GM18505 (cell line): ENCODE data around the gene CERS4.
A peak's percentile ranks its signal among the peaks of the same experiment; 100 is the strongest.
"Not testable (repeated sequence)": the region's sequence is repeated elsewhere in the genome, so short reads cannot be mapped to it uniquely, and the experiment has no call there.

Experiments
- ATAC-seq: cut with Tn5 transposase; IDR thresholded peaks from one replicate; pipeline ENCODE4 v1.9.1; 2021; ENCODE audit not compliant: unreplicated experiment
- POLR2A ChIP-seq: IDR thresholded peaks from 4 replicates; pipeline ENCODE4 v1.6.1; 2011; ENCODE audit warnings: borderline replicate concordance; ENCODE audit not compliant: insufficient read depth, insufficient read length; ENCODE audit errors: extremely low read depth

CERS4 gene

GRCh38 chr19:8204961-8205360 lies 4.2 kb upstream of the CERS4 start:
- ATAC-seq: no peak
- TF ChIP-seq POLR2A: no peak

DNA sequence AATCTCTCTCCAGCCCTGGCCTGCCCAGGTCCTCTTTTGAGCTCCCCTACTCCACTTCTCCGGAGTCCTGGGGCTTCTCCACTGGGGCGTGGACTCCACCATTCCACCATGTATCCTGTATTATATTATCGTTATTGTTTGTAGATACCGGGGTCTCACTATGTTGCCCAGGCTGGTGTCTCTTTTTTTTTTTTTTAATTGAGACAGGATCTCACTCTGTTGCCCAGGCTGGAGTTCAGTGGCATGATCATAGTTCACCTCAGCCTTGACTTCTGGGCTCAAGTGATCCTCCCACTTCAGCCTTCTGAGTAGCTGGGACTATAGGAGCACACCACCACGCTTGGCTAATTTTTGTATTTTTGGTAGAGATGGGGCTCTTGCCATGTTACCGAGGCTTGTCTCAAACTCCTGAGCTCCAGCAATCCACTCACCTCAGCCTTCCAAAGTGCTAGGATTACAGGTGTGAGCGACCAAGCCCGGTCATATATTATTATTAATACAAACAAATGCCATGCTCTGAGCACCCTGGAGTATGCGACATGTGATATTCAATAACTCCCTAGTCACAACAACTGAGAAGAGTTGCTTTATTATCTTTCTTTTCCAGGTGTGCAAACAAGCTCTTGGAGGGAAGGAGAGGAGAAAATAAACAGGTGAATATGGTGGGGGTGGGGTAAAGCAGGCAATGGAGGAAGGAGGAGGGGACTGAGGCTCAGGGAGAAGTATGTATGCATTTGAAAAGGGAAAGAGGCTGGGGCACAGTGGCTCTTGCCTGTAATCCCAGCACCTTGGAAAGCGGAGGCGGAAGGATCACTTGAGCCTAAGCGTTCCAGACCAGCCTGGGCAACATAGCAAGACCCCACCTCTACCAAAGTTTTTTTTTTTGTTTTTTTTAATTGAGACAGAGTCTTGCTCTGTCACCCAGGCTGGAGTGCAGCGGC lies 2.8 kb upstream of the CERS4 start:
- ATAC-seq: no peak
- no peak for TF ChIP-seq POLR2A

GRCh38 chr19:8207326-8207725 lies 1.8 kb upstream of the CERS4 start:
- ATAC-seq: not testable (repeated sequence)

DNA sequence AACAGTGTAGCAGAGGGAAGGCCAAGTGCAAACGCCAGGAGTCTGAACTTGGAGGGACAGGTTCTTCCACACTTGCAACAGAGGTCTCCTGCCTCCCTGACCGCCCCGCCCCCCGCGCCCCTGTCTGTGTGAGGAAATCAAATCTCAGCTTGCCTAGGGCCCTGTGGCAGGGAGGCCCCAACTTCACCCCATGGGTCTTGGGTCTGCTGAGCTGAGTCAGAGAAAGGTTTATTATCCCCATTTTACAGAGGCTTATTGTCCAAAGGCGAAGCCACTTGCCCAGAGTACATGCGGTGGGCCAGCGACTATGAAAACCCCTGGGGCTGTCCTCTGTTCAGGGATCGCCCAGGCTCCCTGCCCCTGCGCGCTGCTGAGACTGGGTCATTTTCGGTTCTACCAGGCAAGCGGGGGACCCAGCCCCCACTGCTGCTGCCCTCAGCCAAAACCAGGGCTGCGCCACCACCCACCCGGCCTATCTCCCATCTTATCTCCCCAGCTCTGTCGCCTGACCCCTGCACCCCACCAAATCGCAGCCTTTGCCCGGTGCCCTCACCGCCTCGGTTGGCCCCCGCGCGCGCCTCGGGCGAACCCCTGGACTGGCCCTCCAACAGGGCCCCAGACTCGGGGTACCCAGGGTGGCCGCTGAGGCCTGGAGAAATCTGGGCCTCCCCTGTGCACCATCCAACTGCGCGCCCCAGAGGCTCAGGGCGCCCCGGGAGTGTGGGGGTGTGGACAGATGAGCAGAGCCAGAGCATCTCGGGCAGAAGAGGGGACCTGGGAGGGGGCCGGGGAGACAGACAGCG lies 850 bp upstream of the CERS4 start:
- no peak for TF ChIP-seq POLR2A
- ATAC-seq: peak; percentile 3

DNA sequence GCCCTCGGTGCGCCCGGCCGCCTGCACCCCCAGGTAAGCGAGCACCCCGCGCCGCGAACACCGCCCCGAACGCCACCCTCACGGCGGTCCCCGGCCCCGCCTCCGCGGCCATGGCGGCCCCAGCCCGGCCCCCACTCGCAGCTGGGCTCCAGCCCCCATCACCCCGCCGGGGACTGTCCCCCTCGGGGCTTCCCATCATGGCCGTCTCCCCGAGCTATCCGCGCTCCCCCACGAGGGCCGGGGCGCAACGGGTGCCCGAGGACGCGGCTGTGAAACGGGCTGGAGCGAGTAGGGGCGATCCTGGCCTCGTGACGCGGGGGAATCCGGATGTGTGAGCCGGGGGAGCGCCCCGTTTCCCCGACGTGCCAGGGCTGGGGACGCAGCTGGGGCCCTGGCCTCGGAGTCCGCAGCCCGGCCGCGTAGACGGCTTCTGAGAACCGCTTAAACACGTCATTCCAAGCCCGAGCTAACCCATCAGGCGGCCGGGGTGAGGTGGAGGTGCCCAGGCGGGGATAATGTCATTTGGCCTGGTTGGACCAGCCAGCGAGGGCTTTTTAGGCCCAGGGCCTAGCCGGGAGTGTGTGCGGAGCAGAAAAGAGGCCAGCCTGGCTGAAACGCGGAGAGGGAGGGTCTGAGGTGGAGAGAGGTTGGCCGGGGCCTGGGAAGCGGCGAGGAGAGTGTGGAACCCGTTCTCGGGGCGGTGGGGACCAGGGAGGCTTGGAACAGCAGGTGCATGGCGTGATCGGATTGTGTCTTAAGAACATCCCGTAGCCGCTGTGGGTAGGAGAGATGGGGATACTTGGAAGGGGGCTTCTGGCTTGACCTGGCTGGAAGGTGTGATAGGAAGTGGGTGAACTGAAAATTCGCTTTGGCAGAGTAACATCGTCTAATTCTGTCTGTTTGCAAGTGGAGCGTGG lies 550 bp downstream of the CERS4 start:
- TF ChIP-seq POLR2A: peak; percentile 58
- peak; percentile 76 for ATAC-seq

DNA sequence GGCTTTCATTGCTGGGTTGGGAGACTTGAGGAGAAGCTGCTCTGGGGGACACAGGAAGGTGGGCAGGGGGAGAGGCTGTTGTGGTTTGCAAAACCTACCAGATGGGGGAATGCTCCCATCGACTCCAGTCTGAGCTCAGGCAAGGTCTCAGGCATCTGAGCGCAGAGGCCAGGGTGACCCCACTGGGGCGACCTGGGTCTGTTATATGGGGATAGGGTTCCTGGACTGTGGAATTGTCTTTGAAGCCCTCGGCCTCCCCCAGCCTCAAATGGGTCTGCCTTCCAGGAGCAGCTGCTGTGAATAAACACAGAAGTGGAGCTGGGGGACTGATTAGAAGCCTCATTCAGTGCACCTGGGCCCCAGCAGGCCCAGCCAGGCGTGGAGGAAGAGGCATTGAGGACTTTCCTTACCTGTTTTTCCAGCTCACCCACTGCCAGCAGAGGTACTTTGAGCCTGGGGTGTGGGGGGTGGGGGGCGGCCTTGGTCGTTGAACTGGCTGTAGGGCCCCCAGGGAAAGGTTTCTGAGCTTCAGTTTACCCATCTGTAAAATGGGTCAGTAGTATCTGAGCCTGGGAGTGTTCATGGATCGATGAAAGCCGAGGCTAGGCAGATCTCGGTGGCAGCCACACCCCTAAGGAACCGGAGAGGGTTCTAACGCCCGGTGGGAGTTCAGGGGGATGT lies 1.4 kb downstream of the CERS4 start:
- TF ChIP-seq POLR2A: no peak
- no peak for ATAC-seq

- ATAC-seq: no peak
- no peak for TF ChIP-seq POLR2A
Observed at GRCh38 chr19:8212212-8212611, 3.0 kb downstream of the CERS4 start.

DNA sequence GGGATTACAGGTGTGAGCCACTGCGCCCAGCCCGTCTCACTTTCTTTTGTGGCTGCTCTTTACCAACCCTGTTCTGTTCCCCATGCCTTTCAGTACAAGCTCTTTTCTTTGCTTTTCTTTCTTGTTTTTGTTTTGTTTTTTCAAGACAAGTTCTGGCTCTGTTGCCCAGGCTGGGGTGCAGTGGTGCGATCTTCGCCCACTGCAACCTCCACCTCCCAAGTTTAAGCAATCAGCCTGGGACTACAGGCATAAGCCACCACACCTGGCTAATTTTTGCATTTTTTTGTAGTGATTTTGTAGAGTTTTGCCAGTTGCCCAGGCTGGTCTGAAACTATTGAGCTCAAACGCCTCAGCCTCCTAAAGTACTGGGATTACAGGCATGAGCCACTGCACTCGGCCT lies 3.7 kb downstream of the CERS4 start:
- no peak for ATAC-seq
- no peak for TF ChIP-seq POLR2A

DNA sequence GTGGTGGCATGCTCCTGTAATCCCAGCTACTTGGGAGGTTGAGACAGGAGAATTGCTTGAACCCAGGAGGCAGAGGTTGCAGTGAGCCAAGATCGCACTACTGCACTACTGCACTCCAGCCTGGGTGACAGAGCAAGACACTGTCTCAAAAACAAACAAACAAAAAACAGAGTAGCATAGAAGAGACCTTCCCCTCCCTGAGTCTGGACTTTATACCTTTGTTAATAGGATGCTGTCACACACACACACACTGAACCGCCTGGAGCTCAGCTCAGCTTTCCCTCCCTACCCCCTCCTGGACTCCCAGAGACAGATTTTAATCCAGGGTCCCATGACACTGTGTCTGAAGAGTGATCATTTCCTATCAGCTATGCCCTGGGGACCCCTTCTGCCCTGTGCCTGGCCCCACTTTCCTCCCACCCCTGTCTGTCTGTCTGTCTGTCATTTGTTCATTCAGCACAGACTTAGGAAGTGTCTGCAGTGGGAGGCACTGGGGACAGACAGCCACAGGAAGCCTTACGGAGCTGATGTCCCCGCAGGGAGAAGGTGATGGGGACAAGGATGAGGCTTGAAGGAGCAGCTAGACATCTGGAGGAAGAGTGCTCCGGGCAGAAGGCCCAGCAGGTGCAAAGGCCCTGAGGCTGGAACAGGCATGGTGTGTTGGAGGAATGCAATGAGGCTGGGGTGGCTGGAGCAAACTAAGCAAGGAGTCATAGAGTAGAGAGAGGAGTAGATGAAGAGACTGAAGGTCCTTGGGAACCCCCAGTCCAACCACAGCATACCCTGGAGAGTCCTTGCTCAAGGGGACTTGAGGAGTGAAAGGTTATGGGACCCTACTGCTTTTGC lies 4.9 kb downstream of the CERS4 start:
- TF ChIP-seq POLR2A: no peak
- no peak for ATAC-seq

DNA sequence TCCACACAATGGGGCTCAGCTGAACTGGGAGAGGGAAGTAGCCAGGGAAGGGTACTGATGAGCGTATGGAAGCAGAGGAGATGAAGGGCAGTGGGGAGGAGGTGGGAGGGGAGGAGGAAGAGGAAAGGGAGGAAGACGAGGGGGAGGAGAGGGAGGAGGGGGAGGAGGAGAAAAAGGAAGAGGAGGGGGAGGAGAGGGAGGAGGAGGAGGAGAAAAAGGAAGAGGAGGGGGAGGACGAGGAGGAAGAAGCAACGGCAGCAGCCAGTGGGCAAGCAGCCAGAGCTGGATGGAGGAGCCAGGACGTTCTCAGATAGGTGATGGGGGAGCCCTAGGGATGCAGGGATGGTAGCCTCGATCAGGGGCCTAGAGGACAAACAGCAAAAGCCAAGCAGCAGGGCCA lies 5.6 kb downstream of the CERS4 start:
- no peak for ATAC-seq
- TF ChIP-seq POLR2A: no peak

DNA sequence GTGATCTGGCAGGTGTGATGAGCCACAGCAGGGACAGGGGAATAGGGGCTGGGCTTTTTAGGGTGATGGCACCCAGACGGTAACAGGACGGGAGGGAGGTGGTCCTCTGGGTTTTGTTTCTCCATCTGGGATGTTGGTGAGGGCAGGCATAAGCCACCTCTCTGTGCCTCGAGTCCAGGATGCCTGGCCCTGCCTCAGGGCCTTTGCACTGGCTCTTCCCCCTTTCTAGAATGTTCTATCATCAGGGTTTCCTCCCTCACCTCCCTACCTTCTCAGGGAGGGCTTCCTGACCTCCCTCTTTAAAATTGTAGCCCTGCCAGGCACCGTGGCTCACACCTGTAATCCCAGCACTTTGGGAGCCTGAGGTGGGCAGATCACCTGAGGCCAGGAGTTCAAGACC lies 6.6 kb downstream of the CERS4 start:
- TF ChIP-seq POLR2A: no peak
- no peak for ATAC-seq

GRCh38 chr19:8216357-8216756 lies 7.2 kb downstream of the CERS4 start:
- ATAC-seq: no peak
- no peak for TF ChIP-seq POLR2A

DNA sequence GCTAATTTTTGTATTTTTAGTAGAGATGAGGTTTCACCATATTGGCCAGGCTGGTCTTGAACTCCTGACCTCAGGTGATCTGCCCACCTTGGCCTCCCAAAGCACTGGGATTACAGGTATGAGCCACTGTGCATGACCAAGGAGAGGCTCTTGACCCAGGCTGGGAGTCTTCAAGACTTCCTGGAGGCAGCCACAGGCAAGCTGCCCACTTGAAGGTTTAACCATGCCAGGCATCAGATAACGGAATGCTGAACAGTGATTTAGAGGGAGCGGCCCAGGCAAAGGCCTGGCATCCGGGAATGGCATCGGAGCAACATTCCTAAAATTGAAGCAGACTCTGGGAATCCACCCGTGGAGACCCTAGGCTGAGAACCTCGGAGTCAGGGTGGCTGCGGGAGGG lies 9.0 kb downstream of the CERS4 start:
- ATAC-seq: not testable (repeated sequence)
